GM13976 (cell line): ENCODE results near the gene OOEP.
"Not testable (repeated sequence)": the region's sequence is repeated elsewhere in the genome, so short reads cannot be mapped to it uniquely, and the experiment has no call there.

Experiments
- DNase-seq: peaks from one replicate; pipeline ENCODE4 v3.0.0; 2012; ENCODE audit warnings: low spot score
- CTCF ChIP-seq: IDR thresholded peaks from 2 replicates; pipeline ENCODE4 v1.5.1; 2012; ENCODE audit warnings: borderline replicate concordance, mild to moderate bottlenecking; ENCODE audit not compliant: insufficient read depth; ENCODE audit errors: extremely low read depth, missing control alignments, control extremely low read depth
- in situ Hi-C: fragments of 300-500 bp; cut with MboI; formaldehyde crosslinking; loops from one replicate; pipeline ENCODE4 v1.12.0; 2022; ENCODE audit warnings: low sequenced_read_pairs, mixed read lengths, inconsistent platforms; ENCODE audit not compliant: unreplicated experiment

Gene OOEP

GRCh38 chr6:73394577-73395354, 25.1 kb upstream of the OOEP start, which contains the start of gene DDX43:
DDX43 (plus strand) TSS chr6:73394828; CDS start chr6:73394906, 78 bp downstream.
- in situ Hi-C loops, result no loop called here
- no peak for TF ChIP-seq CTCF
- no peak for DNase-seq

- in situ Hi-C loops, result no loop called here
- TF ChIP-seq CTCF, result no peak
- DNase-seq, result no peak
These were observed 23.6 kb upstream of the OOEP start for GRCh38 chr6:73393278-73393677.

GRCh38 chr6:73392188-73392587, 22.5 kb upstream of the OOEP start:
- in situ Hi-C loops, DNase-seq: not testable (repeated sequence)

- no peak for DNase-seq
- no peak for TF ChIP-seq CTCF
- in situ Hi-C loops, result no loop called here
These were observed 22.0 kb upstream of the OOEP start for GRCh38 chr6:73391675-73392074.

- no peak for TF ChIP-seq CTCF
- DNase-seq, result no peak
- in situ Hi-C loops, result no loop called here
These were observed 20.2 kb upstream of the OOEP start for GRCh38 chr6:73389854-73390253.

- DNase-seq, result peak; percentile 78
- in situ Hi-C loops, result no loop called here
- peak; percentile 63 for TF ChIP-seq CTCF
These were observed 19.3 kb upstream of the OOEP start for GRCh38 chr6:73388800-73389512.

GRCh38 chr6:73388433-73388799, 18.7 kb upstream of the OOEP start:
- in situ Hi-C loops, result no loop called here
- DNase-seq, result no peak
- no peak for TF ChIP-seq CTCF
